ENCODE data around the gene LAMB1.
"Not testable (repeated sequence)": the region's sequence is repeated elsewhere in the genome, so short reads cannot be mapped to it uniquely, and the experiment has no call there.

The LAMB1 gene

DNA sequence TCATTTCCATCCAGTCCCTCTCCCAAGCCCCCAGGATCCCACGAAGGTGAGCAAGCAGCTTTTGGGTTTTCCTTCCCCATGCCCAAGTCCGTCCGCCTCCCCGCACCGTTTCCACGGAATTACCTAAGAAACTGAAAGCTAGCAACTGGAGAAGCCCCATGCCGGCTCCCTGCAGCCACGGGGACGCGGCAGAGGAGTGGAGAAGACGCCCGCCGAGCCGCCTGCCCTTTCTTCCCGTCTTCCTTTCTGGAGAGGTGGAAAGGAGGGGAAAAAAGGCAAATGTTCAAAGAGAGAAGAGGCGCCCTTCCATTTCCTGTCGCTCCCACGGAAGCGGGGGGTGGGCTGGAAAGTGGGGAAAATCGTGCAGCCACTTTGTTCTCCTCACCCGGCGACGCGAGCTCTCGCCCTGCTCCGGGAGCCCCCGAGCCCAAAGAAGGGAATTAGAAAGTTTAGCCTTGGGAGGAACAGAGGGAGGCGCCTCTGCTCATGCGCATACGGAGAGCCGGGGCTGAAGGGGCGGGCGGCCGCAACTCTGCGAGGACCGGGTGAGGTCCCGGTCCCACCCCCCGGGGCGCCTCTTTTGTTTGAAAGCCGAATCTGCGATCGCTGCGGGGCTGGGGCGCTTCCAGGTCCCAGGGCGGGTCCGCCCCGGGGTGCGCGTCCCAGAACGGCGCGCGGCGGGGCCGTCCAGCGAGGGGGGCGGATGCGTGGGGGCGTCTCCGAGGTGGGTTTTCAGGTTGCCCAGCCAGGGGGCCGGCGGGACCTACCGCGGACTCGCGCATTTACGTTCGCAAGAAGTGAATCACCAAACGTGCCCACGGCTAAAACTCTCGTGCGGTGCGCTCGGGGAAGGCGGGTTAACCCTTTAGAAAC is at the start of gene LAMB1:
LAMB1 (minus strand) TSS at position 436 of the 873 bp plus-strand sequence; CDS start at position 160, 276 bp downstream.
- DNase-seq: peak; percentile 75

DNA sequence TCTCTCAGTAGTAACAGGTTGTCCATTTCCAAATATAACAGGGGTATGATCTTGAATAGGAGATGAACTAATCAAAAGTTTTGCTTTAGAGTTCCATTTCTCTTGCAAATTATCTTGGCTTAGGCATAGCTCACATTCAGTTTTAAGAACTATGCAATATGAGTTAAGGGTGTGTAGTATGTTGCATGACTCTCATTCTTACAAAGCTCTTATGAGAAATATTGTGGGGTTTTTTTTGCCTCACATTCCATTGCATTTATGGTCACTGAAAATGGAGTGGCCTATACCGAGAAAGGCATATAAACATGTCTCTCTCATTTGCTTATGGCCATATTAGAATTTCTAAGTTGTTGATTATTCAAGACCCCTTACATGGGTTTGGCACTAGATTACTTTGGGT is 48.5 kb upstream of the LAMB1 start:
- no peak for DNase-seq

DNA sequence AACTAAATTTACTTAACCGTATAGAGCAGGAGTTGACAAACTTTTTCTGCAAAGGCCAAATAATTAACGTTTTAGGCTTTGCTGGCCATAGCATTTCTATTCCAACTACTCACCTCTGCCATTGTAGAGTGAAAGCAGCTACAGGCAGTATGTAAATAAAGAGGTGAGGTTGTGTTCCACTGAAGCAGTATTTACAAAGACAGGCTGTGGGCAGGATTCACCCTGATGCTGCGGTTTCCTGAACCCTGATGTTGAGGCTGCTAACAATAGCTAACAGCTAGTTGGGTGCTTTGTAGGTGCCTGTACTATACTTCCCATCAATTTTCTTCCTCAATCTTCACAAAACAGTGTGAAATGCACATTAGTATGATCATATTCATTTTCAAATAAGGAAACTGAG is 47.0 kb upstream of the LAMB1 start:
- no peak for DNase-seq

DNA sequence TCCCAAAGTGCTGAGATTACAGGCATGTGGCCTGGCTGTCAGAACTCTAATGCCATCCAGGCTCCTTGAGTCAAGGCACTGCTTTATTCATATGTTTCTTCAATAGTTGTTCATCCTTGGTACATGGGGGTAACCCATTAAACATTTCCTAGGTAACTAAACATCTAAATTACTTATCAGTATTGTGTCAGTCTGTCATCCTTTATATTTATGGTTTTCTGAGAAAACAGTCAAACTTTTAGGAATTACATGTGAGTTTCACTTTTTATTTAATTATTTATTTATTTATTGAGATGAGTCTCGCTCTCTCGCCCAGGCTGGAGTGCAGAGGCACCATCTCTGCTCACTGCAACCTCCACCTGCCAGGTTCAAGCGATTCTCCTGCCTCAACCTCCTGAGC is 45.5 kb upstream of the LAMB1 start:
- no peak for DNase-seq

DNA sequence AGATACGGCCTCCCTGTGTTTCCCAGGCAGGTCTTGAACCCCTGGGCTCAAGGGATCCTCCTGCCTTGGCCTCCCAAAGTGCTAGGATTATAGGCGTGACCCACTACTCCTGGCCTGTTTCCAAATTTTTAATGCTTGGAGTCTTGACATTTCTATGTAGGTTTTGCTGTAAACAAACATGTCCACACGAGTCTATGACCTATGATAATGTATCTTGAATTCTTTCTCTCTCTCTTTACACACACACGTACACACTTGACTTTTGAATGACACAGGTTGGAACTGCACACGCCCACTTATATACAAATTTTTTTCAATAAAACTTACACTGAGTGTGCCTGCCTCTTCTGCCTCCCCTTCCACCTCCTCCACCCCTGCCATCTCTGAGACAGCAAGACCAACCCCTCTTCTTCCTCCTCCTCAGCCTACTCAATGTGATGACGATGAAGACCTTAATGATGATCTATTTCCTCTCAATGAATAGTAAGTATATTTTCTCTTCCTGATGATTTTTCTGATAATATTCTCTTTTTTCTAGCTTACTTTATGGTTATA is 44.1 kb upstream of the LAMB1 start:
- DNase-seq: no peak

DNA sequence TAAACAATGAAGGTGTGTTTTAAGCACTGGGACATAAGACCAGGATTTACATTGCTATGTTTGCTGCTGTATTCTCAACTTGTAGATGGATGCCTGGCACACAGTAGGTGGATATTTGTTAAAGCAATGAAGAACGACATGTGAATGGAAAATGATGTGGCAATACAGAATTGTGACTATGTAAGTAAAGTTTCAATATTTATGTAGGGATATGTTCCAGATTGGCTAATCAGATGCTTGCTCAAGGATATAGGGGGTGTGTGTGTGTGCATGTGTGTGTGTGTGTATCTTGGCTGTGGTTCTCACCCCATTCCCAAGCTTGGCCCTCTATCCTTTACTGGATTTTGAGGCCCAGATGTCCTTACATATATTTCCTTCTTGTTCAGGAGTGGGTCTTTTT is 42.7 kb upstream of the LAMB1 start:
- no peak for DNase-seq

DNA sequence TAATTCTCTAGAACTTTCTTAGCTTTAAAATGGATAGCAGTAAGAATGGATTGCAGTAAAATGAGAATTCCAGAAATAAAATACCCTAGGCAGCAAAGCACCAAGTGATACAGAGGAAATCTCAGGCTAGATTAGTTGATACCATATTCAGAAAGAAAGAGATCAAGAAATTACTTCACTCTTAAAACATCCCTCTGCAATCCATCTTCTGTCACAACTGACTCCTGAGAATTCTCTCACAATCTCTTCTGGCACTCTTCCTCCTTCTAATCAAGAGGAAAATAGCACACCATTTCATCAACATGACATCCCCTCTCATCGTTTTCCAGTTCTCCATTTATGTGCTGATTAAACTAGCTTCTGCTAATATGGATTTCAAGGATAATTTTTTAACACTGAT is 42.2 kb upstream of the LAMB1 start:
- DNase-seq: no peak

DNA sequence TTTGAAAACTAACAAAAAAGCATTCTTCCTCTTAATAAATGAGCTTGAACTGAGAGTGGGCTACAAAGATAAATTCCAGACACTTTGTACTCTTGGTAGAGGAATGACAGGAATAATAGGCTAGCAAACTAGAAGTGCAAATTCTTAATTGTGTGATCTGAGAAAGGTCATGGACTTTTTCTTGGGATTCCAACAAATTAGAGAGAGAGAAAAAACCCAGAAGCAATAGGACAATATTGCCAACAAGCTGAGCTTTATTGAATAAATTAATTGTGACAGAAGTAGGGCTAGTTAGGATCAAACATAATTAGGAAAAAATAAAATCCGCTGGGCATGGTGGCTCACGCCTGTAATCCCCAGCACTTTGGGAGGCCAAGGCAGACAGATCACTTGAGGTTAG is 41.4 kb upstream of the LAMB1 start:
- DNase-seq: no peak

DNA sequence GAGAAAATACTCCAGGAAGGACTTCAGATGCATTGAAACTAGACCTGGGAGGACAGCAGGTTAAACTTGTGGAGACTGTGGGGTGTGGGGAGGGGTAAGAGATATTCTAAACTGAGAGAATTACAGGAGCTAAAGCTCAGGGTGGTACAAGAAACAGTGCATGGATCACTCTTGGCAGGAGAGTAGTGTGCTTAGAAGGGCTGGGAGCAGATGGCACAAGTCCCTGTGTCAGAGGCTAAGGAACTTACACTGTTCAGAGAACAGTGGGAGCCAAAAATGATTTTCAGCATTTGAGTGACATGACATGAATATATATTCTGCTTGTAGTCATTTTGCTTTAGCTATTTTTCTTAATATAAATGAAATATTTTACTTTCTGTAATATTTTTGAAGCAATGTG is 36.0 kb upstream of the LAMB1 start:
- DNase-seq: no peak

DNA sequence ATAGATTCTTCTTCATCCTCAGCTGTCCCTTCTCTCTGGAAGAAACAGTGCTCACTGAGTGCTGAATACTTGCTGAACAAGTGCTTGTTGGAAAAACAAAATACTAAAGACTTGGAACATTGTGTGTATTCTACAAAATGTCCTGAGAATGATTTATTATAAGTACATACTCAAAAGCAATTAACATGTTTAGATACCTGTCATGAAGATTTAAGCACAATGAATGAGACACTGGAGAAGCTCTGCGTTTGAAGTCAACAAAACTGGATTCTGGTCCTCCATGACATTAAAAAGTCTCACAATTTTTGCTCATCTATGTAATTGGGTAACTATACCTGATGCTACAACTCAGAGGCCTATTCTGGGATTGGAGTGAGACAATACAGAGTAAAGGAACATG is 34.8 kb upstream of the LAMB1 start:
- no peak for DNase-seq

DNA sequence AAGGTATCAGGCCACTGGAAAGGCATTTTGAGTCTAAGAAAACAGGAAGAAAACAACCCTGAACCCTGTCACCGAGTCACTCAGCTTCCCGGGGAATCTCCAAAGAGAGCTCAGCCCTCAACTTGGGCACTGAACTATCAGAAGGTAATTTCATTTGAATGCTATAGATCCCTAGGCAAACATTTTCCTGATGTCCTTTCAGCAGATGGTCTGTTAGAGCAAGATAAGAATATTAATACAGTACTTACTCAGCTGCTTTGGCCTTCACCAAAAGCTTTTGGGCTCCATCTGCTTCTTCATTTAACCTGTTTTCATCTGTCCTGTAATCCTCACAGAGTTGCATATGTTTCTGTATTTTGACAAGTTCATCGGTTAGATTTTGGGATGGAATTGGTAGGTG is 34.2 kb upstream of the LAMB1 start:
- no peak for DNase-seq

DNA sequence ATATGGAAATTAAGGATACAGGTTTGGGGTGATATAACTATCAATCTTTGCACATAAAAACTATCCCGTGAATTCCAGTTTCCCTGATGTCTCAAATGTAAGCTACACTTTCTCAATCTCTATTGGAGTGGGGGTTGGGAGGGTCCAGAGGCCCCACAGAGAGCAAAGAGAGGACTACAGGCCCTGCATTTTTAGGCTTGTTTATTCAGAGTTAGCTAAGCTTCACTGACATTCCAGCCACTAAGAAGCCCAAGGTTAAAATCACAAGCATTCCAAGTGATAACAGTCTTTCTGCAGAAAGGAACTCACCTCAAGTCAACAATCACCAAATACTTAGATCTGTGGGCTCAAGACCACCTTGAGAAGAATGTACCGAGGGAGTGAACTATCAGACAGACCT is 31.6 kb upstream of the LAMB1 start:
- DNase-seq: no peak

DNA sequence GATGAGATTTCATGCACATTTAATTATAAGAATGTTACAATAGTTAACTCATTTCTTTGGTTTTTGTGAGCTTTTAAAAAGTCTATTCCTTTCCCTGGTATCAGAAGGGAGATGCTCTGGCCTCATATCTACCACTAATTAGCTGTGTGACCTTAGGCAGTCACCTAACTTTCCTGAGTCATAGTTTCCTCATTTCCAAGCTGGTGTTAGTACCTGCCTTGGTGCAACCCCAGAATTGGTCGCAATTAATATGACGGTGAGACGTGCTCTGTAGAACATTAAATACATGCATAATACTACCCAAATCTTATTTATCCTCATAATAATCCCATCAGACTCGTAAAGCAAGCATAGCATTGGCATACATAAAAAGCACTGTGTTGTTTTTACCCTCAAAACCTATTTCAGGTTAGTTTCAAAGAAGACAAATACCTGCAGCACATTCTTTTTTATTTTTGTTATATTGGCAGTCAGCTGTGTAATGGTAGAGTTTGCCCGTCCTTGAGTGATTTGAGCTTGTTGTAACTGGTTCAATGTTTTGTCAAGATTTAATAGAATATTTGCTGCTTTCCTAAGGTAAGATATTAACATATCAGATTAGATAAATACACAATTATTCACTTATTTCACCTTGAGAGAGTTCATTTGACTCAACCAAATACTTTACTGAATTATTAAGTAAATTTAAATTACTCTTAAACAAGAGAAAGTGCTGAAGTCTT is 31.0 kb upstream of the LAMB1 start:
- no peak for DNase-seq

DNA sequence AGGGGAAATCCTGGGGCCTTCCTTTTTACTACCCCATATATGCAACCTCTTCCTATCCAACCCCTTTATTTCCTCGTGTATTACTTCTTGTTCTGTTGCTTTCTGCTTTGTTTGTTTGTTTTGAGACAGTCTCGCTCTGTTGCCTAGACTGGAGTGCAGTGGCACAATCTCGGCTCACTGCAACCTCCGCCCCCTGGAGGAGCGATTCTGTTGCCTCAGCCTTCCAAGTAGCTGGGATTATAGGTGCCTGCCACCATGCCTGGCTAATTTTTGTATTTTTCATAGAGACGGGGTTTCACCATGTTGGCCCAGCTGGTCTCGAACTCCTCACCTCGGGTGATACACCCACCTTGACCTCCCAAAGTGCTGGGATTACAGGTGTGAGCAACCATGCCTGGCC is 30.3 kb upstream of the LAMB1 start:
- not testable (repeated sequence) for DNase-seq

DNA sequence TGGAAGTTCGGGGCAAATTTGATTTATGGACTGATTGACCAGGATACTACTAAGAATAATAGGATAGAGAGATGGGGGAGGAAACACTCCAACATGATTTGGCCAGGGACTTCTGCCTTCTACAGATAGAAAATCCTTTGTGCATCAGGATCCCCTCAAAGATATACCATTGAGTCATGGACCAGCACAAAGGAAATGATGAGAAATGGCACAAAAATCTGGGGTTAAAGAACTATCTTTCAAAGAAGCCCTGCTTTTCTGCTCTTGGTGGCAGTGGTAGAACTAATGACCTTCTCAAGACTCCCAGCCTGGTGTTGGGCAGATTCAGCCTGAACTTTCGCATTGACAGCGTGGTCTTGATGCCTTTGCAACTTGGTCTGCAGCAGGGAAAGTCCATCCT is 27.6 kb upstream of the LAMB1 start:
- no peak for DNase-seq

DNA sequence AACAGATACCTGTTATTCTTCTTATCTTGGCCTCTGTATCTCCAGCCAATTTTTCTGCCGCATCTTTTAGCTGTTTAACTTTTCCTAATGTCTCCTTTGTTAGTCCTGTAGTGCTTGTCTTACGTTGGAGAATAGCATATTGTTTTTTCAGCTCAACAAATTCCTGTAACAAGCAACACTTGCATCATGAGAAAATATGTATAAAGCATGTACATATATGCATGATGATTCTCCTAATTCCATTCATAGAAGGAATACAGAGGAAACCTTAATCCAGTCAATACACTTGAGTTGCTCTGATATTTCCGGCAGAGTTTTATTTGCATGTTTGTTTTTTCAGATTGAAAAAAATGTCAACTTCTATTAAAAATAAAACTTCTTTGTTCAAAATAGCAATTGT is 26.1 kb upstream of the LAMB1 start:
- no peak for DNase-seq

DNA sequence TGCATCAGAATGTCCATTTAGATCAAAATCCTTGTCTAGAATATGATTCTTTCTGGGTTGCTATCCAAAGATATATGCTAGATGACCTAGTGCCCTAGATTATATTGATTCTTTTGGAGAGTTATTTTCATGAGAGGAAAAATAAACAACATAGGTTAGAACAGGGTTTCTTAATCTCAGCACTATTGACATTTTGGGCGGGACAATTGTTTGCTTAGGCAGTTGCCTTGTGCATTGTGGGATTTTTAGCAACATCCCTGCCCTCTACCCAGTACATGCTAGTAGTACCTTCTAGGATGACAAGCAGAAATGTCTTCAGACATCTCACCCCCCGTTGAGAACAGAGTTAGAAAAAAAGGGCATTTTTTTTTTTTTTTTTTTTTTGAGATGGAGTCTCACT is 25.1 kb upstream of the LAMB1 start:
- DNase-seq: no peak

DNA sequence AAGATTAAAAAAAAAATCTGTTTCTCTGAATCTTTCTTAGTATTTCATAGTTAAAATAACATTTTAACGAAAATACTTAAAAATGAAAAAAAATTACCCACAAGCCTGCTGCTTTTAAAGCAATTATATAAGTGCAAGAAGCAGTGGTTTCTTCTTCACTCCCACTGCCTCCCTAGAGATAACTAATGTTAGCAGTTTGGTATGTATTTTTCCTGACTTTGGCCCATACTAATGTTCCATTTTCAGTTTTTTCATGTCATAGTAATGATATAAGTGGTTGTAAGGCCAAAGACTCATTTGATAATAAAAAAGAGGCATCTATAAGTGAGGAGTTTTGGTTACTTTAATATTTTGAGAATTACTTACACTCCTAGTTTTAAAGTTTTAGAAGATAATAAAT is 24.3 kb upstream of the LAMB1 start:
- no peak for DNase-seq

DNA sequence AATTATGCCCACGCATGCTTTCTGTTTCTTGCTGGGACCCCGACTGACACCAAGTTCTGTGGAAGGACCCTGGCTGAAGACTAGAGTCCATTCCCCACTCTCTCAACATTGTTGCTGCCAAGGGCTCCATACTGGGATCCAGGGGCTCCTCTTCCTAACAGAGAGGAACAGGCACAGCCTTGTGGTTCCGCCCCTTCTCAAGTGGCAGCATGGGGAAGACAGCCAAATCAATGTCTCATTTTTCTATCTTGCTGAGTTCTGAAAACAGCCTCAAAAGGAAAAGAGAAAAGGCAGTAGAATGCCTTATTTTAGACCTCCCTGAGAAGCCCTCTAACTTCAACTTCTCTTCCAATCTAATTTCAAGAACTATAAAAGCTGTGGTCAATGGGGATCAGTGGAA is 23.7 kb upstream of the LAMB1 start:
- DNase-seq: no peak

DNA sequence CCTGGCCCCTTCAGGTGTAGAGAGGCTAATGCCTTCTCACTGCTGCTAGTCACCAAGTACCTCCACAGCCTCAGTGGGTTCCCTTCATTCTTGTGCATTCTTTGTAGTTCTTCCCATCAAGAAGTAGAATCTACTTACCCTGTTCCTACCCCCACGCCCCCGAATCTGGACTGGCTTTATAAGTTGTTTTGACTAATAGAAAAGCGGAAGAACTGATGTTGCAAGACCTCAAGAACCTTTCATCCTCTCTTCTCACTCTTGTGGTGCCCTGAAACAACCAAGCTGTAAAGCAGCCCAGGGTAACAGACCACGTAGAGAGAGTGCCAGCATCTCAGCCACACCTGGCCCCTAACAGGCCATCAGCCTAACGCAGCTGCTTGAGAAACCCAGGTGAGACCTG is 23.2 kb upstream of the LAMB1 start:
- no peak for DNase-seq

DNA sequence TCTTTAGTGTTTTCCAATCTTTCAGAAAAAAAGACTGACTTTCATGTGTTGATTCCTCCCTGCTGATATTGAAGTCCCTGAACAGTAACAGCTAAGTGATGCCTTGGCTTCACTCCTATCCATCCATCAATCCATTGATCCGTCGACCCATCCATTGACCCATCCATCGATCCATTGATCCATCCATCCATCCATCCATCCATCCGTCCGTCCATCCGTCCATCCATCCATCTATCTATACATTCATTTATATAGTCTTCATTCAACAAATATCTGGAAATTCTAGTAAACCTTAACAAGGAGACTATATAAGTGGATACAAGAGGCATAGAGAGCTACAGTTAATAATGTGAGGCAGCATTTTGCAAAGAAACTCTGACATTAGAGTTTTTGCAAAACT is 21.6 kb upstream of the LAMB1 start:
- no peak for DNase-seq

DNA sequence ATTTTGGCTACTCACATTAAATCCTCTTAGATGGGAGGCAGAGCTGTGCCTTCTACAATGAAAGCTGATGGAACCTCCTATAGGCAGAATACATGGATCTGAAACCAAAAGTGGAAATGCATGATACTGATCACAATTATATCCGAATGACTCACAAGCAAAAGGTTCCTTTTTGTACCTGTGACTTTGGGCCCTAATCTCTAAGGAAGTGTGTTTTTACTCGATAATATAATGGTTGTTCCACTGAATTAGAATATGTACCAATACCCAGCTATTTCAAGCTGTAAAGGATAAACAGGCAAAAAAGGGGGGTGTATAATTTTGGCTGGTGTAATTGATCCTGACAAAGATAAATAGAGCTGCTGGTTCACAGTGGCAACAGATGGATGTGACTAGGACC is 17.6 kb upstream of the LAMB1 start:
- no peak for DNase-seq

DNA sequence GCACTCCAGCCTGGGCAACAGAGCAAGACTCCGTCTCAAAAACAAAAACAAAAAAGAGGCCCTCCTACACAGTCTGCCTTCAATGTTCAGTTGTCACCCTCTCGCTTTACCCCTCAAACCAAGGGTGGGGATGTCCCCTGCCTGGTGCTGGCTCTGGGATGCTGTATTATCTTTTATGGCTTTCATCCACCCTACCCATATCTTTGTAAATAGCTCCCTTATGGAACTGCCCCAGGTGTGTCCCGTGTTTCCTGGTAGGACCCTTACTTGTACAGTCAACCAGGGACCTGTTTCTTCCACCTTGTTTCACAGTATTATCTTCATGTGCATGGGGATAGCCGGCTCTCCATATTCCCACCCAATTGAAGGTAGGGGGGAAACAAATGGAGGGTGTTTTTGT is 15.7 kb upstream of the LAMB1 start:
- DNase-seq: no peak

DNA sequence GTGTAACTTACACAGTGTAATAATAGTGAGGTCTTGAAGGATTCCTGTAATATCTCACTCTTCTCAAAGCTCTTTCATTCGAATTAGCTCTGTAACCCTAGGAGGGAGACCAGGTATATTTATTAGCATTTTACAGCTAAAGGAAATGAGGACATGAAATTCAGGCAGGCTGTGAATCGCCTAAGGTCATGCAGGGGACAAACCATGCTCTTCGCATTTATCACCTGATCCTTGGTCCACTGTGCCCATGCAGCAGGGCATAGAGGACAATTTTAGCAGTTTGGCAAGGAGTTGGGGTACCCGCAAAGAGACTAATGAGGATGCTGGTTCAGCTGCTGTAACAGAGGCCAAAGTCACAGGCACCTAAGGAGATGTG is 14.8 kb upstream of the LAMB1 start:
- DNase-seq: no peak
